Measurements from ENCODE around the gene NSRP1. TPM values are rescaled to one million over a fixed set of nuclear protein-coding genes. Genes with fewer than 3 reads are reported as not detected.

The NSRP1 gene
- total RNA-seq, 2 experiments from 2014 or later: 23.8 to 25.2 TPM

DNA sequence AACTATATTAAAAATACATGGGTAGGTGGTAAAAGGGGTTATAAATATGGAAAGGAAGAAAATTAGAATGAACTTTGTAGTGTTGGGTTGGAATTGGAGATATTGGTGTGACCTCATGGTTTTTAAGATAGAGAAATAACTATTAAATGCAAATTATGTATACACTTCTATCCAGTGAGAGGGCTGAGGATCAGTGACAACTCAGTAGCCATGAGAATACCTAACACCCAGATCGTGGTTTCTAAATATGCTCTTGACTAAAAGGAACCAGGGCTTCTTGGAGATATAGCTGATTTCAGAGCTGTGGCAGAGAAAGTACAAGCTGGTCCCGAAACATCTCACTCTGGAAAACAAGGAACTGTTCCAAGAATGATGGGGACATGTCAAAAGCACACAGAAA, 74.5 kb downstream of the NSRP1 start:
- no peak for ATAC-seq (ENCODE audit: poor library complexity)
- Mint-ChIP-seq H3K4me3 (no peak overlapping the region), H3K36me3 (ENCODE audit: low read depth) (no peaks in the 10 kb centered on the region), H3K9me3 (no peaks in the 10 kb centered on the region), H3K27ac (no peak overlapping the region), H3K4me1 (ENCODE audit: low read depth) (no peaks in the 10 kb centered on the region), H3K27me3 (no peaks in the 10 kb centered on the region)
- intact Hi-C loops (cut with DNase I, micrococcal nuclease): no loop called here
- H3K27me3 ChIP-seq (ENCODE audit: control insufficient read depth in 1 of 2, insufficient read depth in 2 of 2, low read length in 2 of 2): no peaks in the 10 kb centered on the region
- POLR2A ChIA-PET: no interaction called here
- TF ChIP-seq CTCF (IDR thresholded peaks at IDR 0.05): no peak
- no peaks in the 10 kb centered on the region for H3K36me3 ChIP-seq (ENCODE audit: insufficient read depth, low read length)
- H3K4me1 ChIP-seq (ENCODE audit: insufficient read depth, low read length): no peaks in the 10 kb centered on the region
- DNase-seq: no peak
- H3K9me3 ChIP-seq (ENCODE audit: control insufficient read depth in 1 of 2, insufficient read depth in 1 of 2, low read length in 2 of 2): no peaks in the 10 kb centered on the region
- CTCF ChIA-PET: no interaction called here
- no peak overlapping the region for H3K4me3 ChIP-seq (ENCODE audit: low read length)
- H3K27ac ChIP-seq (ENCODE audit: low read depth in 1 of 2, low read length in 2 of 2): no peak overlapping the region

- Histone ChIP-seq H3K36me3 (ENCODE audit: insufficient read depth, low read length) (no peaks in the 10 kb centered on the region), H3K27me3 (ENCODE audit: control insufficient read depth in 1 of 2, insufficient read depth in 2 of 2, low read length in 2 of 2) (peaks cover 0 to 10% of the 10 kb centered on the region in 2 experiments), H3K4me3 (ENCODE audit: low read length) (no peak overlapping the region), H3K27ac (ENCODE audit: low read depth in 1 of 2, low read length in 2 of 2) (no peak overlapping the region), H3K4me1 (ENCODE audit: insufficient read depth, low read length) (no peaks in the 10 kb centered on the region), H3K9me3 (ENCODE audit: control insufficient read depth in 1 of 2, insufficient read depth in 1 of 2, low read length in 2 of 2) (no peaks in the 10 kb centered on the region)
- no peak for ATAC-seq (ENCODE audit: poor library complexity)
- intact Hi-C loops (cut with DNase I, micrococcal nuclease): no loop called here
- Mint-ChIP-seq H3K4me3 (no peak overlapping the region), H3K9me3 (no peaks in the 10 kb centered on the region), H3K27me3 (peaks cover 4% of the 10 kb centered on the region), H3K27ac (no peak overlapping the region), H3K4me1 (ENCODE audit: low read depth) (no peaks in the 10 kb centered on the region), H3K36me3 (ENCODE audit: low read depth) (no peaks in the 10 kb centered on the region)
- DNase-seq: no peak
- POLR2A ChIA-PET: no interaction called here
- no peak for TF ChIP-seq CTCF (IDR thresholded peaks at IDR 0.05)
- CTCF ChIA-PET: interaction anchor here (0.7 kb wide), 1 partner anchor 104 kb away, joined by 3 read pairs; no protein-coding TSS in a partner anchor
These were observed 79.9 kb downstream of the NSRP1 start for GRCh38 chr17:30196504-30196903.

DNA sequence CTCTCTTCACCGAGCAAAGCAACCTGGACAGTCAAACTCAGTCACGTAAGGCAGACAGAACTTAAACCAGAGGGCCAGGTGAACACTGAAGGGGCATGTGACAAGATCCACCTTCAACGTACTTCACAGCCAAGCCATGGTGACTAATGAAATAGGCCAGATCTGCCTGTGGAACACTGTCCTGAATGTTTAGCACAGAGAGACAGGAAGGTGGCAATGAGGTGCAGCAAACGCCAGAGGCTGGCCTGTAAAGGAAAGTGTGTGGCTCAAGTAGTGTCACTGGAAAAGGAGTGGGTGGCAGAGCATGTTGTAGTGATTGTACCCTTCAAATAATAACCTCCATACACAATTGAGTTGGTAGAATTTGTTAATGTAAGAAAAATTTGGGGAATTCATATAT, 80.8 kb downstream of the NSRP1 start:
- Mint-ChIP-seq H3K27ac (no peak overlapping the region), H3K36me3 (ENCODE audit: low read depth) (no peaks in the 10 kb centered on the region), H3K4me3 (no peak overlapping the region), H3K4me1 (ENCODE audit: low read depth) (no peaks in the 10 kb centered on the region), H3K9me3 (no peaks in the 10 kb centered on the region), H3K27me3 (peaks cover 8% of the 10 kb centered on the region)
- H3K4me1 ChIP-seq (ENCODE audit: insufficient read depth, low read length): no peaks in the 10 kb centered on the region
- no peak for DNase-seq
- no peak overlapping the region for H3K4me3 ChIP-seq (ENCODE audit: low read length)
- no peak overlapping the region for H3K27ac ChIP-seq (ENCODE audit: low read depth in 1 of 2, low read length in 2 of 2)
- POLR2A ChIA-PET: no interaction called here
- H3K36me3 ChIP-seq (ENCODE audit: insufficient read depth, low read length): no peaks in the 10 kb centered on the region
- peaks cover 0 to 10% of the 10 kb centered on the region in 2 experiments for H3K27me3 ChIP-seq (ENCODE audit: control insufficient read depth in 1 of 2, insufficient read depth in 2 of 2, low read length in 2 of 2)
- H3K9me3 ChIP-seq (ENCODE audit: control insufficient read depth in 1 of 2, insufficient read depth in 1 of 2, low read length in 2 of 2): no peaks in the 10 kb centered on the region
- intact Hi-C loops (cut with DNase I, micrococcal nuclease): no loop called here
- CTCF ChIA-PET: interaction anchor here (0.5 kb wide), 1 partner anchor 390 kb away, joined by 4 read pairs; no protein-coding TSS in a partner anchor
- no peak for ATAC-seq (ENCODE audit: poor library complexity)
- no peak for TF ChIP-seq CTCF (IDR thresholded peaks at IDR 0.05)

Data from CD4-positive, alpha-beta T cell (primary cell).